ENCODE data around the gene SYCE1.

DNA sequence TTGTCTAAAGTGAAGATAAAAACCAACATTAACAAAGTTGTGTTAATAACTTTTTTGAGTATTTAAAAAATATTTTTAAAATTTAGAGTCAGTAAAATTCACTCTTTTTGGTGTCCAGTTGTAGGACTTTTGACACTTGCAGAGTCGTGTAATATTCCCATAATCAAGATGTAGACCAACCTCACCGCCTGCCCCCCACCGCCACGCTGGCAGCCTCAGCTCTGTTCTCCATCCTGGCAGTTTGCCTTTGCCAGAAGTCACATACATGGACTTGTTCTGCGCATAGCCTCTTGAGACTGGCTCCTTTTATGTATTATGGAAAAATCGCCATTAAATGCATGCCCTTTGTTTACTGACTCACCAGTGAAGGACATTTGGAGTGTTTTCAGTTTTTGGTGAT is 27.3 kb upstream of the SYCE1 start:
- TF ChIP-seq, protein P1, sequence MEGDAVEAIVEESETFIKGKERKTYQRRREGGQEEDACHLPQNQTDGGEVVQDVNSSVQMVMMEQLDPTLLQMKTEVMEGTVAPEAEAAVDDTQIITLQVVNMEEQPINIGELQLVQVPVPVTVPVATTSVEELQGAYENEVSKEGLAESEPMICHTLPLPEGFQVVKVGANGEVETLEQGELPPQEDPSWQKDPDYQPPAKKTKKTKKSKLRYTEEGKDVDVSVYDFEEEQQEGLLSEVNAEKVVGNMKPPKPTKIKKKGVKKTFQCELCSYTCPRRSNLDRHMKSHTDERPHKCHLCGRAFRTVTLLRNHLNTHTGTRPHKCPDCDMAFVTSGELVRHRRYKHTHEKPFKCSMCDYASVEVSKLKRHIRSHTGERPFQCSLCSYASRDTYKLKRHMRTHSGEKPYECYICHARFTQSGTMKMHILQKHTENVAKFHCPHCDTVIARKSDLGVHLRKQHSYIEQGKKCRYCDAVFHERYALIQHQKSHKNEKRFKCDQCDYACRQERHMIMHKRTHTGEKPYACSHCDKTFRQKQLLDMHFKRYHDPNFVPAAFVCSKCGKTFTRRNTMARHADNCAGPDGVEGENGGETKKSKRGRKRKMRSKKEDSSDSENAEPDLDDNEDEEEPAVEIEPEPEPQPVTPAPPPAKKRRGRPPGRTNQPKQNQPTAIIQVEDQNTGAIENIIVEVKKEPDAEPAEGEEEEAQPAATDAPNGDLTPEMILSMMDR (IDR thresholded peaks at IDR 0.05) = no peak
- no peak for TF ChIP-seq POLR2A (IDR thresholded peaks at IDR 0.05)

All from body of pancreas (tissue), 4 donors.